GM12878 (cell line): ENCODE measurements around the gene MAB21L4. TPM values are rescaled to one million over a fixed set of nuclear protein-coding genes. Genes with fewer than 3 reads are reported as not detected.

Experiments
- ATAC-seq: fragments of 200-7000 bp; cut with Tn5 transposase; 3 replicates; pipeline ENCODE4 v1.9.1; 2020; ENCODE audit warnings: mild to moderate bottlenecking, moderate library complexity
- BruUV-seq: library from RNA; stranded (reverse); fragments of 400-500 nt; replicated peaks from 2 replicates; lab custom pipeline; 2021; lab: Mats Ljungman, UMichigan
- CTCF ChIA-PET: fragments of 300-600 bp; sonication (Branson Sonifier 250); formaldehyde crosslinking; extraction: SDS; loops from one replicate; lab custom pipeline; 2021; ENCODE audit warnings: inconsistent platforms; lab: Yijun Ruan, JAX
- POLR2A ChIA-PET: fragments of 350-600 bp; formaldehyde crosslinking; extraction: SDS; loops from one replicate; lab custom pipeline; 2021; ENCODE audit warnings: inconsistent platforms; lab: Charles Lee
- RAD21 ChIA-PET: fragments of 300-600 bp; sonication (Branson Sonifier 250); formaldehyde crosslinking; loops from one replicate; lab custom pipeline; 2023; ENCODE audit warnings: antibody characterized with exemption; ENCODE audit not compliant: unreplicated experiment; lab: Charles Lee
- SMC1A ChIA-PET: fragments of 300-600 bp; sonication (Branson Sonifier 250); formaldehyde crosslinking; loops from one replicate; lab custom pipeline; 2023; ENCODE audit not compliant: unreplicated experiment, uncharacterized antibody; lab: Charles Lee
- DNase-seq: peaks from one replicate; pipeline ENCODE4 v3.0.0-alpha.2; 2011; ENCODE audit warnings: low read depth, low spot score
- FAIRE-seq: peaks from 3 replicates; lab custom pipeline; 2011; peaks lifted over from hg19 to GRCh38; lab: Jason Lieb, UNC
- H2AFZ ChIP-seq: 2 replicates; pipeline ENCODE4 v1.6.0; 2011; ENCODE audit warnings: low read depth, low read length, control low read depth; ENCODE audit not compliant: control insufficient read depth
- H3K27ac ChIP-seq: 2 replicates; pipeline ENCODE4 v1.5.1; 2011; ENCODE audit warnings: control low read depth; ENCODE audit not compliant: control insufficient read depth, insufficient read depth
- H3K27me3 ChIP-seq, 2 experiments: replicated peaks in 1 of 2; 2 replicates each; pipeline versions ENCODE4 v1.6.0 to v1.6.1; 2011; ENCODE audit warnings: low read length in 1 of 2; ENCODE audit not compliant: control insufficient read depth in 2 of 2, insufficient read depth in 2 of 2
- H3K36me3 ChIP-seq, 2 experiments: 2 replicates each; pipeline ENCODE4 v1.5.1; 2011; ENCODE audit warnings: low read length in 1 of 2; ENCODE audit not compliant: control insufficient read depth in 2 of 2, insufficient read depth in 2 of 2
- H3K4me1 ChIP-seq: 2 replicates; pipeline ENCODE4 v1.6.1; 2011; ENCODE audit warnings: mild to moderate bottlenecking, low read length, moderate library complexity, mixed read lengths; ENCODE audit not compliant: control insufficient read depth, insufficient read depth
- H3K4me2 ChIP-seq: 2 replicates; pipeline ENCODE4 v1.6.0; 2011; ENCODE audit warnings: control low read depth; ENCODE audit not compliant: control insufficient read depth, insufficient read depth
- H3K4me3 ChIP-seq: fragments of 200-600 bp; sonication (generic); 2 replicates; pipeline ENCODE4 v1.5.1; 2016
- H3K79me2 ChIP-seq: 2 replicates; pipeline ENCODE4 v1.6.0; 2011; ENCODE audit warnings: low read length; ENCODE audit not compliant: control insufficient read depth, insufficient read depth
- H3K9ac ChIP-seq: 2 replicates; pipeline ENCODE4 v1.8.0; 2011; ENCODE audit warnings: low read length, control low read depth, mixed read lengths; ENCODE audit not compliant: control insufficient read depth, insufficient read depth
- H3K9me3 ChIP-seq: replicated peaks from 3 replicates; pipeline ENCODE4 v1.5.1; 2011; ENCODE audit warnings: mild to moderate bottlenecking, low read length; ENCODE audit not compliant: control insufficient read depth, insufficient read depth
- H4K20me1 ChIP-seq: 2 replicates; pipeline ENCODE4 v1.6.0; 2011; ENCODE audit not compliant: control insufficient read depth, insufficient read depth
- CBX3 ChIP-seq: fragments of 200-600 bp; sonication (generic); IDR thresholded peaks from 2 replicates; pipeline ENCODE4 v1.6.1; 2016; ENCODE audit warnings: low read depth, borderline replicate concordance
- MYB ChIP-seq: fragments of 150-350 bp; IDR thresholded peaks from 2 replicates; pipeline ENCODE4 v1.6.1; 2014; ENCODE audit warnings: mild to moderate bottlenecking, low read depth, low read length, borderline replicate concordance
- NR2C2 ChIP-seq: IDR thresholded peaks from 2 replicates; pipeline ENCODE4 v1.6.1; 2011; ENCODE audit warnings: borderline replicate concordance, low read depth; ENCODE audit not compliant: control insufficient read depth, insufficient read length
- TCF3 ChIP-seq: IDR thresholded peaks from 2 replicates; pipeline ENCODE4 v1.6.1; 2012; ENCODE audit warnings: low read depth, mild to moderate bottlenecking, low read length, borderline replicate concordance; ENCODE audit not compliant: insufficient read depth
- WGBS: methylation state at CpG from one replicate; pipeline ENCODE4 v1.1.6; 2016; ENCODE audit warnings: low lambda C conversion rate; ENCODE audit not compliant: insufficient replicate concordance, insufficient coverage; ENCODE audit errors: missing lambda C conversion rate; 5-methylcytosine and 5-hydroxymethylcytosine counted together
- in situ Hi-C: fragments of 300-500 bp; cut with MboI; formaldehyde crosslinking; loops from 9 replicates; pipeline ENCODE4 v1.14.3; 2018; ENCODE audit warnings: mixed read lengths
- intact Hi-C: fragments of 100-400 bp; cut with micrococcal nuclease; formaldehyde crosslinking; loops from one replicate; pipeline ENCODE4 v1.14.2; 2022; ENCODE audit not compliant: unreplicated experiment
- polyA plus RNA-seq, 11 experiments: library from polyadenylated mRNA; depleted of rRNA in 4 of 11; unstranded in 6 of 11; stranded (reverse) in 5 of 11; fragments of >200 nt; fragmentation: Nextera tagmentation in 4 of 11; fragmentation: Illumina TruSeq in 1 of 11; extraction: Ambion mirVana in 4 of 11; extraction: Trizol in 1 of 11; gene quantifications; 1 replicate in 1 of 11; 2 replicates in 10 of 11; pipeline versions ENCODE4 v1.2.1 to v1.2.3, GENCODE V29; 2011 to 2016; ENCODE audit warnings: inconsistent platforms in 2 of 11, missing spikeins in 2 of 11, low read depth in 1 of 11
- total RNA-seq, 4 experiments: library from RNA; depleted of rRNA in 3 of 4; stranded (reverse); fragments of >200 nt in 3 of 4; fragmentation: Illumina TruSeq in 1 of 4; extraction: Trizol in 1 of 4; gene quantifications; 2 replicates each; pipeline versions ENCODE4 v1.2.1 to v1.2.3, GENCODE V29; 2013 to 2021
- TF ChIP-seq, protein P1 (sequence below): fragments of 450-650 bp; IDR thresholded peaks from 2 replicates; pipeline ENCODE4 v1.6.1; 2017; ENCODE audit warnings: mild to moderate bottlenecking, moderate library complexity
- TF ChIP-seq, protein P2 (sequence below): IDR thresholded peaks from 2 replicates; pipeline ENCODE4 v1.6.1; 2012; ENCODE audit warnings: low read depth, low read length, improper control_type of control experiment

Gene MAB21L4
- total and polyA plus RNA-seq, 10 of the 15 experiments (the other 5 are each of a cell fraction or from before 2014, with no cell fraction given), result 0.03 TPM; not detected in 9

DNA sequence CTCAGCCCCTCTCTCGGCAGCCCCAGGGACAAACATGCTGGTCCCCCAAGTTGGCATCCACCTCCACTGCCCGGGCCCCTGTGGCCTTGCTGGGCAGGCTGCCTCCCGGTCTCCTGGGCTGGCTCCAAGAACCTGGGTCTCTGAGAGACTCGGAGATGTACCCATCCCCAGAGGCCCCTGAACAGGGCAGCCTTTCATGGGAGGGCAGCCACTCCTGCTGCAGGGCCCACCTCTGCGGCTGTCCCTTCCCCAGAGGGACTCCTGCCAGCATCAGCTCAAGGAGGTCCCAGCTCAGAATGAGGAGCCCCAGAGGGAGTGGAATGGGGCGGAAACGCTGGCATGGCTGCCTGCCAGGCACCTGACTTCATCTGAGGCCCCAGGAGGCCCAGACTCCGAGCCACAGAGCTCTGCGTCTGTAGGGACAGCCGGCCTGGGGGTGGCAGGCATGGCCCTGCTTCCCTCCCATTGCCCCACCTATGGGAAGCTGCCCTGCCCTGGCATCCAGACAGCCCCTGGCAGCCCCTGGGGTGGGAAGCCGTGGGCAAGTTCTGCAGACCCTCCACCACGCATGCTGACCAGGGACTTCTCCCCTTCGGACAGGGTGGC lies 9.3 kb upstream of the MAB21L4 start (continued):
- TF ChIP-seq, protein P1, sequence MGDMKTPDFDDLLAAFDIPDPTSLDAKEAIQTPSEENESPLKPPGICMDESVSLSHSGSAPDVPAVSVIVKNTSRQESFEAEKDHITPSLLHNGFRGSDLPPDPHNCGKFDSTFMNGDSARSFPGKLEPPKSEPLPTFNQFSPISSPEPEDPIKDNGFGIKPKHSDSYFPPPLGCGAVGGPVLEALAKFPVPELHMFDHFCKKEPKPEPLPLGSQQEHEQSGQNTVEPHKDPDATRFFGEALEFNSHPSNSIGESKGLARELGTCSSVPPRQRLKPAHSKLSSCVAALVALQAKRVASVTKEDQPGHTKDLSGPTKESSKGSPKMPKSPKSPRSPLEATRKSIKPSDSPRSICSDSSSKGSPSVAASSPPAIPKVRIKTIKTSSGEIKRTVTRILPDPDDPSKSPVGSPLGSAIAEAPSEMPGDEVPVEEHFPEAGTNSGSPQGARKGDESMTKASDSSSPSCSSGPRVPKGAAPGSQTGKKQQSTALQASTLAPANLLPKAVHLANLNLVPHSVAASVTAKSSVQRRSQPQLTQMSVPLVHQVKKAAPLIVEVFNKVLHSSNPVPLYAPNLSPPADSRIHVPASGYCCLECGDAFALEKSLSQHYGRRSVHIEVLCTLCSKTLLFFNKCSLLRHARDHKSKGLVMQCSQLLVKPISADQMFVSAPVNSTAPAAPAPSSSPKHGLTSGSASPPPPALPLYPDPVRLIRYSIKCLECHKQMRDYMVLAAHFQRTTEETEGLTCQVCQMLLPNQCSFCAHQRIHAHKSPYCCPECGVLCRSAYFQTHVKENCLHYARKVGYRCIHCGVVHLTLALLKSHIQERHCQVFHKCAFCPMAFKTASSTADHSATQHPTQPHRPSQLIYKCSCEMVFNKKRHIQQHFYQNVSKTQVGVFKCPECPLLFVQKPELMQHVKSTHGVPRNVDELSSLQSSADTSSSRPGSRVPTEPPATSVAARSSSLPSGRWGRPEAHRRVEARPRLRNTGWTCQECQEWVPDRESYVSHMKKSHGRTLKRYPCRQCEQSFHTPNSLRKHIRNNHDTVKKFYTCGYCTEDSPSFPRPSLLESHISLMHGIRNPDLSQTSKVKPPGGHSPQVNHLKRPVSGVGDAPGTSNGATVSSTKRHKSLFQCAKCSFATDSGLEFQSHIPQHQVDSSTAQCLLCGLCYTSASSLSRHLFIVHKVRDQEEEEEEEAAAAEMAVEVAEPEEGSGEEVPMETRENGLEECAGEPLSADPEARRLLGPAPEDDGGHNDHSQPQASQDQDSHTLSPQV, result no peak
- no peak for TF ChIP-seq CBX3

DNA sequence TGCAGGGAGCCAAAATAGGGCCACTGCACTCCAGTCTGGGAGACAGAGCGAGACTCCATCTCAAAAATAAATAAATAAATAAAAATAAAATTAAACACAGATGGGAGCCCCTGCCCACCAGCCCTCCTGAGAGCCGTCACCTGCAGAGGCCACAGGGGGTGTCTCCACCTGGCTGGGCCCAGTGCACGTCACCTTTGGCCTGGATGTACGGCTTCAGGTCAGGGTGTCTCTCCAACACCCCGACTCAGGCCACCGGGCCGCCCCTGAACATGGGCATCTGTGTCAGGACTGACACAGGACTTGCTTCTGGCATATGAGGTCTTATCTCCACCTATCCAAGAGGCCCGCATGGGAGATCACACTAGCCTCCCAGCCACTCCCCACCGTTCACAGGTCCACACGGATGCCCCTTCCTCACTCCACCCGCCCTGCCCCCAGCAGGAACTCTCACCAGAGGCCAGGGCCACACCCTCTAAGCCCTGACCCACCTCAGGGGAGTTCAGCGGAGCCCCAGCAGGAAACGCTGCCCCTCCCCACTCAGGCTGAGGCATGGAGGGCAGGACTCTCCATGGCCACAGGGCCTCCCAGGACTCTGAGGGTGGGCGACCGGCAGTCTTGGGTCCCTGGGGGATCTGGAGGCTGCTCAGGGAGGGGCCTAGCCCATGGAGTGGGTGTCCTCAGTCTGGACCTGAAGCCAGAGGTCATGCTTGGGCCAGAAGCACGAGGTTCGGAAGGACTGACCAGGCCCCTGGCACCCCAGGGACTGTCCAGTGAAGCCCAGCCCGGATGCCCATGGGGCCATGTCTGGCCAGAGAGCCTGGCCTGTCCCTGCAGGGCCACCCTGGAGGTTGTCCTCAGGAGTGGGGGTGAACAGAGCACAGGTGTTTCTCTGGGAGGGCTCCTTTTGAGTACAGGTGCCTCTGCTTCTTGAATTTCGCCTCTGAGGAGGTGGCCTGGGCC lies 8.5 kb upstream of the MAB21L4 start:
- H3K4me3 ChIP-seq, result no peak overlapping the region
- no peaks in the 10 kb centered on the region for H3K9me3 ChIP-seq
- no peaks in the 10 kb centered on the region for H3K4me1 ChIP-seq
- in situ Hi-C loops (no loop called here), intact Hi-C loops (no loop called here)
- ChIA-PET SMC1A (no interaction called here), CTCF (no interaction called here), RAD21 (no interaction called here), POLR2A (no interaction called here)
- 32% methylated on average over 18 of the region's 19 CpGs for WGBS
- ATAC-seq (no peak), DNase-seq (no peak), FAIRE-seq (no peak)
- H3K4me2 ChIP-seq, result no peak overlapping the region
- H3K27me3 ChIP-seq, result no peaks in the 10 kb centered on the region
- H2AFZ ChIP-seq, result no peak overlapping the region
- H3K27ac ChIP-seq, result no peak overlapping the region
- H3K9ac ChIP-seq, result no peak overlapping the region
- no peaks in the 10 kb centered on the region for H3K79me2 ChIP-seq
- BruUV-seq, result no TSS peak
- TF ChIP-seq MYB (no peak), TCF3 (no peak), NR2C2 (no peak)
- TF ChIP-seq, protein P2, sequence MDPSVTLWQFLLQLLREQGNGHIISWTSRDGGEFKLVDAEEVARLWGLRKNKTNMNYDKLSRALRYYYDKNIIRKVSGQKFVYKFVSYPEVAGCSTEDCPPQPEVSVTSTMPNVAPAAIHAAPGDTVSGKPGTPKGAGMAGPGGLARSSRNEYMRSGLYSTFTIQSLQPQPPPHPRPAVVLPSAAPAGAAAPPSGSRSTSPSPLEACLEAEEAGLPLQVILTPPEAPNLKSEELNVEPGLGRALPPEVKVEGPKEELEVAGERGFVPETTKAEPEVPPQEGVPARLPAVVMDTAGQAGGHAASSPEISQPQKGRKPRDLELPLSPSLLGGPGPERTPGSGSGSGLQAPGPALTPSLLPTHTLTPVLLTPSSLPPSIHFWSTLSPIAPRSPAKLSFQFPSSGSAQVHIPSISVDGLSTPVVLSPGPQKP, result no peak
- no peaks in the 10 kb centered on the region for H4K20me1 ChIP-seq
- no peaks in the 10 kb centered on the region for H3K36me3 ChIP-seq
